Epithelial cell of umbilical artery (primary cell): ENCODE measurements around the gene IKZF5. TPM values are rescaled to one million over a fixed set of nuclear protein-coding genes. Genes with fewer than 3 reads are reported as not detected.

ENCODE experiments used
- total RNA-seq: library from RNA; depleted of rRNA; stranded (reverse); fragments of >200 nt; gene quantifications from 2 replicates; pipeline ENCODE4 v1.2.3, GENCODE V29; 2014

Gene IKZF5, protein sequence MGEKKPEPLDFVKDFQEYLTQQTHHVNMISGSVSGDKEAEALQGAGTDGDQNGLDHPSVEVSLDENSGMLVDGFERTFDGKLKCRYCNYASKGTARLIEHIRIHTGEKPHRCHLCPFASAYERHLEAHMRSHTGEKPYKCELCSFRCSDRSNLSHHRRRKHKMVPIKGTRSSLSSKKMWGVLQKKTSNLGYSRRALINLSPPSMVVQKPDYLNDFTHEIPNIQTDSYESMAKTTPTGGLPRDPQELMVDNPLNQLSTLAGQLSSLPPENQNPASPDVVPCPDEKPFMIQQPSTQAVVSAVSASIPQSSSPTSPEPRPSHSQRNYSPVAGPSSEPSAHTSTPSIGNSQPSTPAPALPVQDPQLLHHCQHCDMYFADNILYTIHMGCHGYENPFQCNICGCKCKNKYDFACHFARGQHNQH
- 1.9 and 6.8 TPM in 2 replicates for total RNA-seq

DNA sequence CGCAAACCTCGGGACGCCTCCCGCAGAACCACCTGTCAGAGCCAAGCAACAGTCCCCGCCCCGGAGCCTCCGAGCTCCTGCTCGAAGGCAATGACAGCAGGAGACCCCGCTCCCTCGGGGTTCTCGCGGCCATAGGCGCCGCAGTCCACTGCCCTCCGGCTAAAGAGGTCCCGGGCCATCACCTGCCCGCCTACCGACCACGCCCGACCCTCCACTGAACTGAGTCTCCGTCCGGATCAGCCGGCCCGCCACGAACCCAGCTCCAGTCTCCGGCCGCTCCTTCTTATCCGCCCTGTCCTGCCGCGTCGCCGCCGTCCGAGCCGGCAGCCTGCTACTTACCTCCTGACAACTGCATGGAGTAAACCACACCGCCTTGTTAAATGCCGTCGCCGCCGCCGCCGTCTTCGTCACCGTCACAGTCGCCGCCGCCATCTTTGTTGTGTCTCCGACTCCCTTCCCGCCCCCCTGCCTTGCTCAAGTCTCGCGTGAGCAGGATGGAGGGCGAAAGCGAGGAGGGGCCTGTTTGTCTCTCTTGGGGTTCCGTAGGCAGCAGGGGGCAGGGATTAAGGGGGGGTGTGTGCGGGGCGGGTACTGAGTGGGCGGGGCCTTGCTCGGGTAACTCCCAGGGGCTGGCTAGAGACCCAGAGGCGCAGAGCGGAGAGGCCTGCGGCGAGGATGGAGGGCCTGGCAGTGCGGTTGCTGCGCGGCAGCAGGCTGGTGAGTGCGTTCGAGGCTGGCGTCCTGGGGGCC, at the start of gene IKZF5, which contains the start of gene ACADSB:
Gene IKZF5, minus strand, starts transcription at position 441 of the 750 bp plus-strand sequence. CDS start 10,170 bp downstream, outside the sequence.
Gene ACADSB, plus strand, starts transcription at position 652 of the 750 bp plus-strand sequence. Its CDS starts 24 bp downstream, at position 676.

DNA sequence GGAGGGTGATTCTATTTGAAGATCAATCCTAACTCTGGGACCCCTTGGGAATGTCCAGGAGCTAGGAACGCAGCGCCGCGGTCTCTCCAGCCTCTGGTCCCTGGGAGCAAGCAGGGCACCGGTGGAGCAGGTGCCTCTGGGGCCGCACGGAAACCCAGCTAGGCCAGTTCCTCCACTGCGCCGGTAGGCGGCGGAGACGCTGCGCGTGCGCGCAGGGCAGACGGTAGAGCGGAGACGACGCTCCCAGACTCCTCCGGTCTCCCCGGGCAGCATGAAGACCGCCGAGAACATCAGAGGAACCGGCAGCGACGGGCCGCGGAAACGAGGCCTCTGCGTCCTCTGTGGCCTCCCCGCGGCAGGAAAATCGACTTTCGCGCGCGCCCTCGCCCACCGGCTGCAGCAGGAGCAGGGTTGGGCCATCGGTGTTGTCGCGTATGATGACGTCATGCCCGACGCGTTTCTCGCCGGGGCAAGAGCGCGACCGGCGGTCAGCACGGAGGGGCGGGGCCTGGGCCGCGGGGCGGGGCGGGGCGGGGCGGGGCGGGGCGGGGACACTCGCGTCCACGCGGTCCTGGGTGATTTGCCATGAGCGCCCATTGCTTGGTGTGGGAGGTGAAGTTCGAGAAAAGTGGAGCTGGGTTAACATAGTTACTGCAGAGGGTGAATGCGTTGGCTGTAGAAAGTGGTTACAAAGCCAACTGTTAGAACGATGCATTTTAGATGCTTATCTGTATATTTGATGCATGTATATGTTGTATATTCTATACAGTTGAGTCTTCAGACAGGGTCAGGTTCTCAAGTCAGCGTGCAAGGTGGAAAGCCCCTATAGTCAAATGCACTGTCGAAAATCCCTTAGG, 28.2 kb downstream of the IKZF5 start, which contains the start of gene PSTK:
Gene PSTK, plus strand, starts transcription at position 193 of the 857 bp plus-strand sequence. Its CDS starts 79 bp downstream, at position 272.

DNA sequence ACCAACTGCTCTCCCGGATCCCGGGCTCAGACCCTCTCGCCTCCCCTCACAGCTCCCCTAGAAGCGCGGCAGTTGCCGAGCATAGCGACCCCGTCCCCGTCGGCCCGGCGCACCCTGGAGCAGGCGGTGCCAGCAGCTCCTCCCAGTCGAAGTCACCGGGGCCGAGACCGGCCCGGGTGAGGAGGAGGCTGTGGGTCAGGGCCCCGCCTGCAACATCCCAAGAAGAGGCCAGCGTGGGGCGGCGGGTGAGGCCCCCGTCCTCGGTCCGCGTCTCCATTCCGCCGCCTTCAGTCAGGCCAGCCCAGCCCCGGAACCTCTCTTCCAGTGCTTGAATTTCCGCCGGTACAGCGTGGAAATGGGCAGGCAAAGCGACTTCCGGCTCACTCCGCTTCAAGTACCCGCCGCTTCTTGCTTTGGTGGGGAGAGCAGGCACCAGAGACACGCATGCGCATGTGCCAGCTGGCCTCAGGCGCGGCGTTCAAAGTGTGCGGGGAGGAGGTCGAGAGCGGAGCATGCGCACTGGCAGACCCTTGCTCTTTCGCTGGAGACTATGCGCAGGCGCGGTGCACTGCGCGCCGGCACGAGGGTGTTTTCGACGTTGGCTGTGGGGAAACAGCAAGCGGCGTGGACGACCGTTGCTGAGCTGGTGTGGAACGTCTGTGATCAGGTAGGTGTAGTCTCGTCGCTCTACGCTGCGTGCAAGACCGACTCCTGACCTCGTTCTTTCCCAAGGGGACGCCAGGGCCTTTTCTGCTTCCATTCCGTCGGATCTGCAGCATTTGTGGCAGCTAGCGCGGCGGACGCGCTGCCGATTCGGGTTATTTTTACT, 54.5 kb downstream of the IKZF5 start, which contains the start of gene C10orf88:
Gene C10orf88, minus strand, starts transcription at position 326 of the 829 bp plus-strand sequence. Its CDS starts 49 bp downstream, at position 277.

Other genes with a start within 250 kb of the IKZF5 start
- gene CUZD1, start 162.9 kb downstream of the IKZF5 start, total RNA-seq, result 0.91 and 0.97 TPM in 2 replicates
- gene FAM24B, start 129.2 kb downstream of the IKZF5 start, total RNA-seq, result 7.5 and 12.2 TPM in 2 replicates
- not detected in 2 replicates for gene FAM24A, start 98.2 kb downstream of the IKZF5 start, total RNA-seq
- 12.3 and 13.2 TPM in 2 replicates for gene C10orf88, start 54.6 kb downstream of the IKZF5 start, total RNA-seq
- gene PSTK, start 28.4 kb downstream of the IKZF5 start, total RNA-seq, result 2.9 and 5.2 TPM in 2 replicates
- 4.9 and 6.5 TPM in 2 replicates for gene ACADSB, start 211 bp upstream of the IKZF5 start, total RNA-seq
- not detected in 2 replicates for gene HMX3, start 127.2 kb upstream of the IKZF5 start, total RNA-seq
- not detected in 2 replicates for gene HMX2, start 139.3 kb upstream of the IKZF5 start, total RNA-seq
- gene BUB3, start 145.6 kb upstream of the IKZF5 start, total RNA-seq, result 185 and 237 TPM in 2 replicates